ENCODE results near the gene NKAIN1.
"Not testable (repeated sequence)": the region's sequence is repeated elsewhere in the genome, so short reads cannot be mapped to it uniquely, and the experiment has no call there.

The NKAIN1 gene

GRCh38 chr1:31231802-31232201 lies 7.9 kb downstream of the NKAIN1 start:
- no peak for DNase-seq

GRCh38 chr1:31230378-31230777 lies 9.3 kb downstream of the NKAIN1 start:
- DNase-seq: peak; percentile 26

- peak; percentile 67 for DNase-seq
These were observed 10.7 kb downstream of the NKAIN1 start for GRCh38 chr1:31228986-31229385.

- peak; percentile 27 for DNase-seq
These were observed 11.7 kb downstream of the NKAIN1 start for GRCh38 chr1:31227891-31228568.

GRCh38 chr1:31224068-31224467 lies 15.6 kb downstream of the NKAIN1 start:
- no peak for DNase-seq

GRCh38 chr1:31222176-31222575 lies 17.5 kb downstream of the NKAIN1 start:
- no peak for DNase-seq

GRCh38 chr1:31221072-31221471 lies 18.6 kb downstream of the NKAIN1 start:
- DNase-seq: no peak

- DNase-seq: no peak
These were observed 20.2 kb downstream of the NKAIN1 start for GRCh38 chr1:31219489-31219888.

- DNase-seq: peak; percentile 24
These were observed 21.0 kb downstream of the NKAIN1 start for GRCh38 chr1:31218705-31219104.

- DNase-seq: peak; percentile 24
These were observed 23.7 kb downstream of the NKAIN1 start for GRCh38 chr1:31216016-31216415.

GRCh38 chr1:31215065-31215570 lies 24.6 kb downstream of the NKAIN1 start:
- no peak for DNase-seq

GRCh38 chr1:31214316-31215064 lies 25.2 kb downstream of the NKAIN1 start:
- DNase-seq: no peak

- no peak for DNase-seq
These were observed 31.2 kb downstream of the NKAIN1 start for GRCh38 chr1:31208361-31208945.

- DNase-seq: no peak
These were observed 32.1 kb downstream of the NKAIN1 start for GRCh38 chr1:31207569-31207968.

- DNase-seq: no peak
These were observed 32.6 kb downstream of the NKAIN1 start for GRCh38 chr1:31207046-31207445.

- DNase-seq: no peak
These were observed 36.5 kb downstream of the NKAIN1 start for GRCh38 chr1:31203215-31203614.

- DNase-seq: no peak
These were observed 37.7 kb downstream of the NKAIN1 start for GRCh38 chr1:31201931-31202360.

GRCh38 chr1:31199949-31200348 lies 39.7 kb downstream of the NKAIN1 start:
- no peak for DNase-seq

- DNase-seq: no peak
These were observed 40.4 kb downstream of the NKAIN1 start for GRCh38 chr1:31199236-31199790.

- DNase-seq: no peak
These were observed 41.1 kb downstream of the NKAIN1 start for GRCh38 chr1:31198600-31198999.

- DNase-seq: no peak
These were observed 41.5 kb downstream of the NKAIN1 start for GRCh38 chr1:31198150-31198549.

GRCh38 chr1:31196685-31197084 lies 43.0 kb downstream of the NKAIN1 start:
- DNase-seq: no peak

GRCh38 chr1:31195267-31195666 lies 44.4 kb downstream of the NKAIN1 start:
- DNase-seq: not testable (repeated sequence)

- DNase-seq: no peak
These were observed 46.0 kb downstream of the NKAIN1 start for GRCh38 chr1:31193729-31194128.

Measured in DMS53 (cell line).